Endothelial cell of umbilical vein (primary cell): ENCODE measurements around the gene DSCAML1. TPM values are rescaled to one million over a fixed set of nuclear protein-coding genes. Genes with fewer than 3 reads are reported as not detected.

ENCODE experiments used
- BruUV-seq: library from RNA; stranded (reverse); fragments of 400-500 nt; replicated peaks from 2 replicates; lab custom pipeline; 2021; lab: Mats Ljungman, UMichigan
- CTCF ChIA-PET: fragments of 300-600, 350-600 bp; sonication (Branson Sonifier 250); formaldehyde crosslinking; loops from one replicate; lab custom pipeline; 2021; ENCODE audit warnings: antibody characterized with exemption, inconsistent platforms; lab: Charles Lee
- POLR2A ChIA-PET: fragments of 300-600, 350-600 bp; sonication (Branson Sonifier 250); formaldehyde crosslinking; loops from one replicate; lab custom pipeline; 2021; ENCODE audit warnings: antibody characterized with exemption, inconsistent platforms; lab: Charles Lee
- DNase-seq: peaks from one replicate; pipeline ENCODE4 v3.0.0-alpha.2; 2011; ENCODE audit warnings: low read depth, low spot score
- FAIRE-seq: peaks from 2 replicates; lab custom pipeline; 2011; peaks lifted over from hg19 to GRCh38; lab: Jason Lieb, UNC
- H2AFZ ChIP-seq: 2 replicates; pipeline ENCODE4 v1.6.0; 2012; ENCODE audit warnings: low read depth, low read length, control low read depth, inconsistent platforms
- H3K27ac ChIP-seq: 2 replicates; pipeline ENCODE4 v1.5.1; 2011; ENCODE audit warnings: low read depth, mild to moderate bottlenecking, control low read depth, low read length, moderate library complexity; ENCODE audit not compliant: insufficient read depth
- H3K27me3 ChIP-seq, 2 experiments: 2 replicates each; pipeline versions ENCODE4 v1.6.0 to v1.6.1; 2011; ENCODE audit warnings: low read length in 2 of 2, mixed read lengths in 1 of 2; ENCODE audit not compliant: control insufficient read depth in 2 of 2, insufficient read depth in 2 of 2
- H3K36me3 ChIP-seq, 2 experiments: 2 replicates in 1 of 2; 3 replicates in 1 of 2; pipeline ENCODE4 v1.5.1; 2011; ENCODE audit warnings: low read length in 2 of 2, mild to moderate bottlenecking in 1 of 2, moderate library complexity in 1 of 2; ENCODE audit not compliant: control insufficient read depth in 2 of 2, insufficient read depth in 2 of 2; ENCODE audit errors: extremely low read depth in 1 of 2
- H3K4me1 ChIP-seq: 3 replicates; pipeline ENCODE4 v1.5.1; 2011; ENCODE audit warnings: mild to moderate bottlenecking, low read length; ENCODE audit not compliant: control insufficient read depth, insufficient read depth; ENCODE audit errors: extremely low read depth
- H3K4me2 ChIP-seq: 2 replicates; pipeline ENCODE4 v1.6.1; 2011; ENCODE audit warnings: low read length, control low read depth, mixed read lengths; ENCODE audit not compliant: insufficient read depth
- H3K4me3 ChIP-seq, 3 experiments: fragments of 200-600 bp in 1 of 3; sonication (generic), shearing (Covaris generic) in 1 of 3; replicated peaks in 1 of 3; 2 replicates each; pipeline ENCODE4 v1.5.1; 2011 to 2016; ENCODE audit warnings: control low read depth in 3 of 3, low read length in 3 of 3, mild to moderate bottlenecking in 2 of 3, inconsistent platforms in 1 of 3, low read depth in 1 of 3, moderate library complexity in 1 of 3; ENCODE audit not compliant: insufficient read depth in 1 of 3
- H3K79me2 ChIP-seq: 2 replicates; pipeline ENCODE4 v1.6.0; 2012; ENCODE audit warnings: low read length, inconsistent platforms; ENCODE audit not compliant: control insufficient read depth, insufficient read depth
- H3K9ac ChIP-seq: replicated peaks from 2 replicates; pipeline ENCODE3; 2011; ENCODE audit warnings: low read length, control low read depth; ENCODE audit not compliant: insufficient read depth; ENCODE audit errors: extremely low read depth
- H3K9me1 ChIP-seq: replicated peaks from 3 replicates; pipeline ENCODE4 v1.6.0; 2011; ENCODE audit warnings: mild to moderate bottlenecking, low read length; ENCODE audit not compliant: control insufficient read depth, insufficient read depth; ENCODE audit errors: extremely low read depth
- H3K9me3 ChIP-seq: replicated peaks from 2 replicates; pipeline ENCODE4 v1.5.1; 2012; ENCODE audit warnings: low read length, inconsistent platforms; ENCODE audit not compliant: control insufficient read depth, insufficient read depth
- H4K20me1 ChIP-seq: replicated peaks from 2 replicates; pipeline ENCODE3; 2011; ENCODE audit warnings: mild to moderate bottlenecking, low read length; ENCODE audit not compliant: control insufficient read depth, insufficient read depth; ENCODE audit errors: extremely low read depth
- EZH2 ChIP-seq: IDR thresholded peaks from 2 replicates; pipeline ENCODE4 v1.6.1; 2012; ENCODE audit warnings: borderline replicate concordance, low read depth, mild to moderate bottlenecking, moderate library complexity, low read length, inconsistent platforms; ENCODE audit not compliant: severe bottlenecking
- FOS ChIP-seq: IDR thresholded peaks from 2 replicates; pipeline ENCODE4 v1.6.1; 2011; ENCODE audit warnings: mild to moderate bottlenecking, low read length, moderate library complexity, borderline replicate concordance; ENCODE audit not compliant: insufficient read depth
- GATA2 ChIP-seq: IDR thresholded peaks from 2 replicates; pipeline ENCODE4 v1.7.0; 2011; ENCODE audit warnings: low read depth, mild to moderate bottlenecking, moderate library complexity, mixed read lengths, low read length; ENCODE audit not compliant: insufficient read length, insufficient read depth
- JUN ChIP-seq: IDR thresholded peaks from 2 replicates; pipeline ENCODE4 v1.6.1; 2011; ENCODE audit warnings: borderline replicate concordance, low read depth; ENCODE audit not compliant: insufficient read length, insufficient read depth
- MYC ChIP-seq: IDR thresholded peaks from one replicate; pipeline ENCODE4 v1.6.1; 2011; ENCODE audit warnings: mild to moderate bottlenecking, low read depth, low read length
- POLR2A ChIP-seq: IDR thresholded peaks from 2 replicates; pipeline ENCODE4 v1.6.1; 2012; ENCODE audit warnings: low read depth, mild to moderate bottlenecking, control low read depth, low read length
- POLR2AphosphoS5 ChIP-seq: IDR thresholded peaks from 2 replicates; pipeline ENCODE4 v1.6.1; 2012; ENCODE audit warnings: low read depth, mild to moderate bottlenecking, control low read depth, low read length, moderate library complexity; ENCODE audit not compliant: insufficient read depth
- dilution Hi-C: fragments of 300-500 bp; cut with MboI; formaldehyde crosslinking; loops from one replicate; pipeline ENCODE4 v1.15.0; 2019; ENCODE audit warnings: low sequenced_read_pairs; ENCODE audit not compliant: extremely low pct_ligation_motif_present
- intact Hi-C: fragments of 100-400 bp; cut with micrococcal nuclease; formaldehyde crosslinking; loops from one replicate; pipeline ENCODE4 v1.10.0; 2022
- polyA plus RNA-seq, 4 experiments: library from polyadenylated mRNA; depleted of rRNA in 3 of 4; stranded (reverse) in 3 of 4; unstranded in 1 of 4; fragments of >200 nt; gene quantifications; 2 replicates each; pipeline versions ENCODE4 v1.2.1 to v1.2.3, GENCODE V29; 2011 to 2012; ENCODE audit warnings: missing spikeins in 1 of 4
- total RNA-seq: library from RNA; stranded (reverse); gene quantifications from 2 replicates; pipeline ENCODE4 v1.2.3, GENCODE V29; 2021
- TF ChIP-seq, protein P1 (sequence below): IDR thresholded peaks from 2 replicates; pipeline ENCODE4 v1.6.1; 2011; ENCODE audit not compliant: insufficient read depth, insufficient read length
- TF ChIP-seq, protein P2 (sequence below), 2 donors: IDR thresholded peaks; 1 replicate in 1 of 2; 2 replicates in 1 of 2; pipeline ENCODE4 v1.5.1; 2011; ENCODE audit warnings: low read length in 2 of 2, mild to moderate bottlenecking in 2 of 2, moderate library complexity in 2 of 2, control low read depth in 1 of 2, inconsistent platforms in 1 of 2, low read depth in 1 of 2; ENCODE audit not compliant: insufficient read depth in 1 of 2; ENCODE audit errors: extremely low read depth in 1 of 2

DSCAML1 gene
- total and polyA plus RNA-seq, 2 donors (not counting 3 experiments of a cell fraction or from before 2014, with no cell fraction given) = not detected

DNA sequence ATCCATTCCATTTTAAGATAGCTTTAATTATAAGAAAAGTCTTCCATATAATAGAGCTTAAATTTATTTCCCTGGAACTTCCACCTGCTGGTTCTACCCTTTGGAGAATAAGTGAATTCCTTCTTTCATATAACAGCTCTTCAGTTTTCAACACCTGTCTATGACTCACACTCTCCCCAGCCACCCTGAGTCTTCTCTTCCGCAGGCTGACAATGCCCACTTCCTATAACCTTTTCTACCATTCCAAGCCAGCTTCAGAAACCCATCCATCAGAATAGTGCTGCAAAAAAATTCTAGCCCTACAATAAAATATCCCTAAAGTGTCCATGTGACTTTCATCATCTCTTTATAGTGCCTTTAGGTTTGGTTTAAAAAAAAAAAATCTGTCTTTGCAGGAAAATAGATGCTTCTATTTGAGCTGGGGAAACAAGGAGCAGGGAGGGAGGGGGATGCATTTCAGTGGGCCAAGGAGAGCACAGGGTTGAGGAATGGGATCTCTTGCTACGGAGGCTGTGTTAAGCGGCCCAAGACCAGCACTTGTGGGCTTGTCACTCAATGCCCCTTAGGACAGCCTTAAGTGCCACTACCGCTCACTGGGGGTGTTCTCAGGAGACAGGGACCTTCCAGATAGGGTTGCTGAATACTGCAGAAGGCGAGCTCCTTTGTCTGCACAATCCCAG lies 178.6 kb downstream of the DSCAML1 start:
- H3K4me2 ChIP-seq = no peak overlapping the region
- no peak for FAIRE-seq
- no peaks in the 10 kb centered on the region for H3K9me1 ChIP-seq
- no TSS peak for BruUV-seq
- intact Hi-C loops (no loop called here), dilution Hi-C loops (no loop called here)
- DNase-seq = no peak
- CTCF ChIA-PET = interaction anchor here (1.2 to 5.4 kb wide), 3 partner anchors 12 to 192 kb away, joined by 3 to 133 read pairs (median 4); no protein-coding TSS in a partner anchor
- H3K27me3 ChIP-seq = no peaks in the 10 kb centered on the region
- no peak overlapping the region for H2AFZ ChIP-seq
- H3K9me3 ChIP-seq = no peaks in the 10 kb centered on the region
- no peaks in the 10 kb centered on the region for H3K79me2 ChIP-seq
- H4K20me1 ChIP-seq = no peaks in the 10 kb centered on the region
- H3K4me1 ChIP-seq = no peaks in the 10 kb centered on the region
- no peak overlapping the region for H3K4me3 ChIP-seq
- H3K9ac ChIP-seq = no peak overlapping the region
- POLR2A ChIA-PET = no interaction called here
- no peak for TF ChIP-seq FOS
- TF ChIP-seq JUN = no peak
- TF ChIP-seq, protein P1, sequence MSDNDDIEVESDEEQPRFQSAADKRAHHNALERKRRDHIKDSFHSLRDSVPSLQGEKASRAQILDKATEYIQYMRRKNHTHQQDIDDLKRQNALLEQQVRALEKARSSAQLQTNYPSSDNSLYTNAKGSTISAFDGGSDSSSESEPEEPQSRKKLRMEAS = no peak
- TF ChIP-seq POLR2AphosphoS5 = no peak
- TF ChIP-seq, protein P2, sequence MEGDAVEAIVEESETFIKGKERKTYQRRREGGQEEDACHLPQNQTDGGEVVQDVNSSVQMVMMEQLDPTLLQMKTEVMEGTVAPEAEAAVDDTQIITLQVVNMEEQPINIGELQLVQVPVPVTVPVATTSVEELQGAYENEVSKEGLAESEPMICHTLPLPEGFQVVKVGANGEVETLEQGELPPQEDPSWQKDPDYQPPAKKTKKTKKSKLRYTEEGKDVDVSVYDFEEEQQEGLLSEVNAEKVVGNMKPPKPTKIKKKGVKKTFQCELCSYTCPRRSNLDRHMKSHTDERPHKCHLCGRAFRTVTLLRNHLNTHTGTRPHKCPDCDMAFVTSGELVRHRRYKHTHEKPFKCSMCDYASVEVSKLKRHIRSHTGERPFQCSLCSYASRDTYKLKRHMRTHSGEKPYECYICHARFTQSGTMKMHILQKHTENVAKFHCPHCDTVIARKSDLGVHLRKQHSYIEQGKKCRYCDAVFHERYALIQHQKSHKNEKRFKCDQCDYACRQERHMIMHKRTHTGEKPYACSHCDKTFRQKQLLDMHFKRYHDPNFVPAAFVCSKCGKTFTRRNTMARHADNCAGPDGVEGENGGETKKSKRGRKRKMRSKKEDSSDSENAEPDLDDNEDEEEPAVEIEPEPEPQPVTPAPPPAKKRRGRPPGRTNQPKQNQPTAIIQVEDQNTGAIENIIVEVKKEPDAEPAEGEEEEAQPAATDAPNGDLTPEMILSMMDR (IDR thresholded peaks at IDR 0.05; ENCODE audit: extremely low read depth in 1 of 2, insufficient read depth in 1 of 2, low read depth in 1 of 2, low read length in 2 of 2) = no peak
- TF ChIP-seq EZH2 = no peak
- no peak for TF ChIP-seq GATA2
- TF ChIP-seq MYC = no peak
- TF ChIP-seq POLR2A = no peak
- no peaks in the 10 kb centered on the region for H3K36me3 ChIP-seq
- no peak overlapping the region for H3K27ac ChIP-seq
